ENCODE data around the gene DCBLD1.

The DCBLD1 gene

GRCh38 chr6:117472667-117473066 lies 9.8 kb upstream of the DCBLD1 start:
- DNase-seq: no peak

- no peak for DNase-seq
Measured at GRCh38 chr6:117473401-117473800, 9.1 kb upstream of the DCBLD1 start.

GRCh38 chr6:117477988-117478852 lies 4.3 kb upstream of the DCBLD1 start:
- peak in 2 of 6 experiments; percentile 1 to 17 for DNase-seq

- DNase-seq: no peak
Measured at GRCh38 chr6:117478853-117479231, 3.6 kb upstream of the DCBLD1 start.

DNA sequence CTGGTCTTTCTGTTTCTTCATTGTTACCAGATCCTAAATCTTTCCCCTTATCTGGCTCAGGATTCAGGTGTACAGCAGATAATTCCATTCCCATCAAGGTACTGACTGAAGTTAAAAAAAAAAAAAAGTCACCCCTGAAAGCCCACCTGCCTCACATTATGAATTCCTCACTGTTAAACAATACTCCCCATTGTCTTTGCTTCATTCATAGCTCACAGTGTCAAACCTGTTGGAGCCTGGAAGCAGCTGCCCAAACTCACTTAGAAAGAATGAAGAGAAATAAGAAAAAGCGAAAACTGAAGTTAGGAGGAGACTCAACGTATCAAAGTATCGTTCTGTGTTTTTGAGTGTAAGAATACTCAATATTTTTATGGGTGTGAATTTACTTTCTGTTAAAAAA lies 1.8 kb upstream of the DCBLD1 start:
- DNase-seq: no peak

DNA sequence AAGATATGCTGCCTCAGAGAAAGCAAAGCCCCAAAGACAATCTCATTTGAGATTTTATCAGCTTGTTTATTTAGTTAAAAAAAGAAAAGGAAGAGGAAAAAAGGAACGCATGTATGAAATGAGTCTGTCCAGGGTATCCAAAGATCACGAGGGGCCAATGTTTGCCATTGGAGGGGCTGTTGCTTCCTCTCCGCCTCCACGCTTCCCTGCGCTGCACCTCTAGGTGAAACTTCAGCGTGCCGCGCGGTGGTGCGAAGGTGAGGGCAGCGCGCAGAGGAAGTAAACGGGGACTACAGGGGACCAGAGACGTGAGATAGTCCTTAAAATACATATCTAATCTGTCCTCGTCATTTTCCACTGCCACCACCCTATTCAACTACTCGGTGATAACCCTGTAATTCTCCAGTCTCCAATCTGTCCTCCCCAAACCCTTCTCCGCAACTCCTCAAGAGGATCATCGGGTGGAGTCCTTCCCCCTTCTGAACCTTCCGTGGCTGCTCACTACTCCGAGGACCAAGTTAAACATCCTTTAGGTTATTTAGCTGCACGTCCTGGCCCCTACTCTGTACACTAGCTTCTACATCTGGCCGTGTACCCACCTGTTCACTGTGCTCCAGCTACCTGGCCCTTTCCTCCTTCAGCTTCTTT lies 1.1 kb upstream of the DCBLD1 start:
- peak in 3 of 6 experiments; percentile 11 to 37 (median 12) for DNase-seq

DNA sequence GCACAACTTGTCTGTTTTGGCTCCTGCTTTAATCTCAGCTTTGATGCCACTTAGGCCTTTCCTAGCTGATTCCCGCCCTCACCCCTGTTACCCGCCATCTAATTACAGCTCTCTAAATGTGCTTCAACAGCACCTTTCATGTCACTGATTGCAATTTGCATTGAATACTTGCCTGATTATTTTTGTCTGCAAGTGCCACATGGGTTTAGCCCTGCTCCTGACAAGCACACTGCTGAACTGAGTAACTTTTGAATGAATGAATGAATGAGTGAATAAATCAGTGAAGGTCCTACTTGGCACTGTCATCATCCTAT lies 591 bp upstream of the DCBLD1 start:
- DNase-seq: peak in 3 of 6 experiments; percentile 9 to 36 (median 28)

- peak in 3 of 6 experiments; percentile 15 to 30 (median 18) for DNase-seq
Measured at GRCh38 chr6:117483004-117483644, 650 bp downstream of the DCBLD1 start.

GRCh38 chr6:117483645-117484016 lies 1.2 kb downstream of the DCBLD1 start:
- DNase-seq: peak in 1 of 6 experiments; percentile 13

DNA sequence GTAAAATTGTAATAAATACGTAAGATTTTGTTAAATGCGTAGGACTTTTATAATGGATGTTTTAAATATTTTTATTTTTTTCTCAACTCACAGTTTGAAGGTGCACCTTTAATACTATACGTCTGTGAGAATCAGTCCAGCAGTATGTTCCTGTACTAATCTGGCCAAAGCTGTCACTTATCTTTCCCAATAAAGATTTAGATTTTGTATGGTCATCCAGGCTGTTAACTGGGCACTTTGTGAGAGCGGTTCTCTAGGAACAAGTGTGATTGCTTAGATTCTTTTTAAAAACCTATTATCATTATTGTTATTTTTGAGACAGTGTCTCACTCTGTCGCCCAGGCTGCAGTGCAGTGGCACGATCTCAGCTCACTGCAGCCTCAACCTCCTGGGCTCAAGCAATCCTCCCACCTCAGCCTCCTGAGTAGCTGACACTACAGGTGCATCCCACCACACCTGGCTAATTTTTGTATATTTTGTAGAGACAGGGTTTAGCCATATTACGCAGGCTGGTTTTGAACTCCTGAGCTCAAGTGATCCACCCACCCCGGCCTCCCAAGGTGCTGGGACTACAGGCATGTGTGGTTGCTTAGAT lies 1.7 kb downstream of the DCBLD1 start:
- DNase-seq: no peak

- DNase-seq: no peak
Measured at GRCh38 chr6:117485433-117485832, 3.0 kb downstream of the DCBLD1 start.

GRCh38 chr6:117487821-117488220 lies 5.3 kb downstream of the DCBLD1 start:
- DNase-seq: no peak

DNA sequence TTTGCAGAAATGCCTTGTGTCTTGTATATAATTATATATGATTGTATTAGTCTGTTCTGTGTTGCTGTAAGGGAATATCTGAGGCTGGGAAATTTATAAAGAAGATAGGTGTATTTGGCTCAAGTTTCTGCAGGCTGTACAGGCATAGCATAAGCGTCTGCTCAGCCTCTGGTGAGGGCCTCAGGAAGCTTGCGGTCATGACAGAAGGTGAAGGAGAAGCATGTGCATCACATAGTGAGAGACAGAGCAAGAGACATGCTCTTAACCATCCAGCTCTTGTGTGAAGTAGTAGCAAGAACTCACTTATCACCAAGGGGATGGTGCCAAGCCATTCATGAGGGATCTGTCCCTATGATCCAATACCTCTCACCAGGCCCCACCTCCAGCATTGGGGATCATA lies 6.5 kb downstream of the DCBLD1 start:
- DNase-seq: no peak

DNA sequence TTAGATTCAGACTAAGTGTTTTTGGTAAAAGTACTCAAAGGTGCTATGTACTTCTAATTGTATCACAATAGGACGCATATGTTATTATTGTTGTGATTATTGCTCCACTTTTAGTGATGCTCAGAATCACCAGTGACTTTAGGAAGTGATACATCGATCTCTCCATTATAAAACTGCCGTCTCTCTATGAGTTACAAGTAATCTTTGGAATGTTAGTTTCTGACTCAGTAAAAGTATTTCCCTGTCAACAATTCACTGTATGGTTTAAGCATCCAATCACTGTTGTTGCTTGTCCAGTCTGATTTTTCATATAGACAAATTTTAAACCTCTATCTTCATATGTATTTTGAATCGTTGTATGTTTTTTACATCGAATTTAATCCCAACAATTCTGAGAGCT lies 9.4 kb downstream of the DCBLD1 start:
- no peak for DNase-seq

GRCh38 chr6:117493470-117493869 lies 11.0 kb downstream of the DCBLD1 start:
- no peak for DNase-seq

GRCh38 chr6:117494283-117494682 lies 11.8 kb downstream of the DCBLD1 start:
- no peak for DNase-seq

GRCh38 chr6:117494694-117495318 lies 12.3 kb downstream of the DCBLD1 start:
- no peak for DNase-seq

DNA sequence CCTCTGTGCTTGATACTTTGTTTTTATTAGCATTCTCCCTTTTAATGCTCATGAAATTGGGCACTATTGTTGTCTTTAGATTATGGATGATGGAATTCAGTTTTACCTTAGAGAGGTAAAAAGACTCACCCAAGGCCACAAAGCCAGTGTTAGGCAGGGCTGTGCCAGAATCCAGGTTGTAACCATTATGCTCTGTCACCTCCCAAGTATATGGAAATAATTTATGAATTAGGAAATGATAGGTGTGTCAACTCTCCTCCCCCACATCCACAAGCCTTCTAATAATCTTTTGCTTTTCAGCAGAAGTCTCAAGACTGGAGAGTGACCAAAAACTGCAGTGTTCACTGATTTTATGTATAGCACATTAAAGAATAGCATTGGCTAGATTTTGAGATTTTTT lies 13.0 kb downstream of the DCBLD1 start:
- DNase-seq: no peak

DNA sequence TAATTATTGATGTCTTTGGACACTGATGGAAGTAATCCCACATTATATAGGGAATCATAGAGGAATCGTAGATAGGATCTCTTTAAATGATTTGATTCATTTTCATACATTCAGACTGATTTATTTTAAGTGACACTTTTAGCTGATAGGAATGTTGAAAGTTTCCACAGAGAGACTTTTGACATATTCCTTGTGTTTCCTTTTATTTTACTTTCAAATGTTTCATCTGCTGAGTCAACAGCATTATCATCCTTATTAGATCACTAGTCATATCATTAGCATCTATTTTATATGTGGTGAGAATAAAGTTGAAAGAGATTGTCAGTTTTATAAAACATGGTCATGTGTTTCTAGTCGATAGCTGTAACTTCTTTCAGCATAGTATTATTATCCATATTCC lies 13.4 kb downstream of the DCBLD1 start:
- DNase-seq: no peak

GRCh38 chr6:117496383-117496990 lies 14.0 kb downstream of the DCBLD1 start:
- DNase-seq: no peak

- DNase-seq: no peak
Measured at GRCh38 chr6:117497237-117497636, 14.8 kb downstream of the DCBLD1 start.

DNA sequence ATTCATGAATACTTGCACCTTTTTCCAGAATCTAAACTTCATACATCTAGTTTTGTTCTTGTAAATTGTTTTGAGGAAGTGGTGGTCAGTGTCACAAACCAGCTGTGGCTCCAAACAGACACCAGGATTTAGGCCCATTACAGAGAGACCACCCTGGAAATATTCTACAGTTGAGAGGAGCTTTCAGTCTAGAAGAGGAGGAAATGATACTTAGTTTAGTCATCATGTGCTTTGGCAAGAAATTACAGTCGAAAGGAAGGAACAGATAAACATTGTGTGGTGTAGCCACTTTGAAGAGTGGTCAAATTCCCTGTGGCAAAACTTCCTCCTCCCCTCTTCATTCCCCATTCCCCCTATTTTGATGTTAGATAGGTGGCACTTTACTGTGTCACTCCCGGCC lies 15.7 kb downstream of the DCBLD1 start:
- no peak for DNase-seq

DNA sequence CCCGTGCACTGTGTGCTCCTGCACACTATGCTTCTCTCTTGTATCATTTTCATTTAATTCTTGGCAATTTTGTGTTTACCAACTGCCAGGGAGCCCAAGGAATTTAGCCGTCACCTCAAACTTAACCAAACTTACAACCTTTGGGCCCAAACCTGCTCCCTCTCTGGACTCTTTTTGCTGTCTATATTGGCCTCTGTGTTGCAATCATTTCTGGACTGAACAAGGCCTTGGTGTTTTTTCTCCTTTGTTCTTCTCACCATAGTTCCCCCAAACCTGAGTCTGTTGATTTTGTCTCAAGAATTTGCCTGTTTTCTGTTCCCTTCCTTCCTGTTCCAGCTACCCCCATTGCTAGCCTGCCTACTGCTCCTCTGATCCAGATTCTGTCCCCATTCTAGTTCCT lies 19.2 kb downstream of the DCBLD1 start:
- DNase-seq: no peak

Data from stimulated activated naive CD4-positive, alpha-beta T cell (primary cell).